SU-DHL-6 (cell line): ENCODE measurements around the gene FMNL3.

ENCODE experiments used
- H2AFZ ChIP-seq: fragments of 200-600 bp; sonication (generic); 2 replicates; pipeline ENCODE4 v1.6.1; 2014; ENCODE audit warnings: low read depth, mild to moderate bottlenecking, moderate library complexity, mixed read lengths, antibody characterized with exemption, low read length; ENCODE audit not compliant: severe bottlenecking
- H3F3A ChIP-seq: fragments of 200-600 bp; shearing (Covaris generic); 2 replicates; pipeline ENCODE4 v1.6.0; 2016; ENCODE audit warnings: antibody characterized with exemption, mild to moderate bottlenecking; ENCODE audit not compliant: insufficient read depth
- H3K27ac ChIP-seq: fragments of 200-600 bp; sonication (generic); 2 replicates; pipeline ENCODE4 v1.5.1; 2016; ENCODE audit warnings: low read depth, mild to moderate bottlenecking, low read length, moderate library complexity, mixed read lengths
- H3K27me3 ChIP-seq: fragments of 200-600 bp; sonication (generic), shearing (Covaris generic); 2 replicates; pipeline ENCODE4 v1.6.0; 2014; ENCODE audit warnings: mild to moderate bottlenecking, low read length
- H3K36me3 ChIP-seq: fragments of 200-600 bp; sonication (generic); 2 replicates; pipeline ENCODE4 v1.6.1; 2014; ENCODE audit warnings: mild to moderate bottlenecking, low read length, mixed read lengths
- H3K4me2 ChIP-seq: fragments of 300-600, 200-600 bp; shearing (Covaris generic), sonication (generic); 2 replicates; pipeline ENCODE4 v1.6.0; 2014; ENCODE audit warnings: low read length, low read depth, mild to moderate bottlenecking; ENCODE audit not compliant: poor library complexity, severe bottlenecking
- H3K4me3 ChIP-seq: fragments of 200-600 bp; sonication (generic); 2 replicates; pipeline ENCODE4 v1.5.1; 2014; ENCODE audit warnings: antibody characterized with exemption, low read length, mild to moderate bottlenecking, mixed read lengths; ENCODE audit not compliant: insufficient read depth, poor library complexity, severe bottlenecking
- H3K79me2 ChIP-seq: fragments of 200-600 bp; sonication (generic); 2 replicates; pipeline ENCODE4 v1.6.1; 2014; ENCODE audit warnings: mild to moderate bottlenecking, low read length, moderate library complexity; ENCODE audit not compliant: insufficient read depth
- H3K9ac ChIP-seq: fragments of 200-600 bp; sonication (generic); 2 replicates; pipeline ENCODE4 v1.7.0; 2014; ENCODE audit warnings: mild to moderate bottlenecking, low read length
- H3K9me2 ChIP-seq: fragments of 200-600 bp; sonication (generic); replicated peaks from 2 replicates; pipeline ENCODE4 v1.6.1; 2014; ENCODE audit warnings: low read length; ENCODE audit not compliant: insufficient read depth
- H3K9me3 ChIP-seq: fragments of 200-600 bp; sonication (generic); 2 replicates; pipeline ENCODE4 v1.6.1; 2014; ENCODE audit warnings: low read length, mixed read lengths; ENCODE audit not compliant: insufficient read depth
- H4K20me1 ChIP-seq: fragments of 200-600 bp; sonication (generic); 2 replicates; pipeline ENCODE4 v1.6.1; 2014; ENCODE audit warnings: low read depth, mild to moderate bottlenecking, antibody characterized with exemption, low read length, moderate library complexity, mixed read lengths
- CTCF ChIP-seq: fragments of 200-600 bp; sonication (generic); IDR thresholded peaks from one replicate; pipeline ENCODE4 v1.5.1; 2017; ENCODE audit warnings: antibody characterized with exemption, mild to moderate bottlenecking, low read length, moderate library complexity; ENCODE audit not compliant: insufficient read depth, poor library complexity, severe bottlenecking
- EZH2phosphoT487 ChIP-seq: fragments of 200-600 bp; sonication (generic), shearing (Covaris generic); conservative IDR thresholded peaks from 2 replicates; pipeline ENCODE4 v1.6.1; 2018; ENCODE audit warnings: mild to moderate bottlenecking, antibody characterized with exemption, low read length, moderate library complexity, mixed read lengths

Gene FMNL3

GRCh38 chr12:49588281-49588680 lies 118.9 kb downstream of the FMNL3 start:
- no peak overlapping the region for H3K4me2 ChIP-seq
- no peak overlapping the region for H3K27ac ChIP-seq

GRCh38 chr12:49587174-49587908 lies 119.9 kb downstream of the FMNL3 start:
- Histone ChIP-seq H3K27me3 (no peaks in the 10 kb centered on the region), H3K9me3 (no peaks in the 10 kb centered on the region), H3K4me3 (no peak overlapping the region), H3K9me2 (no peaks in the 10 kb centered on the region), H3K9ac (no peak overlapping the region), H3K79me2 (no peaks in the 10 kb centered on the region), H4K20me1 (no peaks in the 10 kb centered on the region), H3F3A (no peaks in the 10 kb centered on the region), H2AFZ (no peak overlapping the region), H3K36me3 (no peaks in the 10 kb centered on the region), H3K27ac (no peak overlapping the region), H3K4me2 (no peak overlapping the region)
- TF ChIP-seq CTCF (no peak), EZH2phosphoT487 (no peak)

More at GRCh38 chr12:49588281-49588680, 118.9 kb downstream of the FMNL3 start:
- no peaks in the 10 kb centered on the region for H3F3A ChIP-seq
- no peaks in the 10 kb centered on the region for H3K79me2 ChIP-seq
- H3K9ac ChIP-seq: no peak overlapping the region
- H3K36me3 ChIP-seq: no peaks in the 10 kb centered on the region
- H4K20me1 ChIP-seq: no peaks in the 10 kb centered on the region
- H3K9me3 ChIP-seq: no peaks in the 10 kb centered on the region
- no peaks in the 10 kb centered on the region for H3K9me2 ChIP-seq
- no peaks in the 10 kb centered on the region for H3K27me3 ChIP-seq
- TF ChIP-seq CTCF: no peak
- no peak for TF ChIP-seq EZH2phosphoT487
- H3K4me3 ChIP-seq: no peak overlapping the region
- H2AFZ ChIP-seq: no peak overlapping the region
